Adrenal gland (tissue), 5 donors: ENCODE data around the gene AUTS2.

Source experiments
- POLR2A ChIP-seq, 2 donors: fragments of 450-650 bp; IDR thresholded peaks; one replicate each; pipeline ENCODE4 v1.6.1; 2017; ENCODE audit warnings: antibody characterized with exemption in 2 of 2, mild to moderate bottlenecking in 2 of 2, moderate library complexity in 1 of 2
- TF ChIP-seq, protein P1 (sequence below), 6 experiments: fragments of 450-650 bp in 4 of 6; fragments of 200-600 bp in 2 of 6; sonication (generic) in 1 of 6; IDR thresholded peaks; 1 replicate in 5 of 6; 2 replicates in 1 of 6; pipeline versions ENCODE4 v1.5.1 to v1.8.0; 2016 to 2021; ENCODE audit warnings: antibody characterized with exemption in 6 of 6, mild to moderate bottlenecking in 2 of 6, moderate library complexity in 1 of 6
- donor health status: DM: no; HTN: no; CAD: no.

DNA sequence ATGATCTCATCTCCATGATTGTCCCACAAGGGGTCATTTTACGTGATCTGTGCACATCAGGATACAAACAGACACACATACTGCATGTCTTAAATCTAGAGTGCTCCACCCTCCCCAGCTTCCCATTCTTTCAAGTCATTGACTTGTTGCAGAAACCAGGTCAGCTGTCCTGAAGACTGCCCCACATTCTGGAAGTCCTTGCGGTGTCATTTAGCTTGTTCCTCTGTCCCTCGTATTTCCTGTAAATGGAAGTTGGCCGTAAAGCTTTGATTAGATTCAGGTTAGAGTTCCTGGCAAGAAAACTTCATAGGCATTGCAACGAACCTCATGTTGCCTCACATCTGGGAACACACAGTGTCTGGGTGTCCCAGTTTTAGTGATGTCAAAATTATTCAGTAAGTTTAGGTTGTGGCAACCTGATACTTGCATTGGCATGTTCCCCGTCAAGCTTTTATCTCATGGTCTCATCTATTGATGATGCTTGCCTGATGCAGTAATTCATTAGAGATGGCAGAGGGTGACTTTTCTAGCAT lies 1116.3 kb downstream of the AUTS2 start:
- TF ChIP-seq, protein P1, sequence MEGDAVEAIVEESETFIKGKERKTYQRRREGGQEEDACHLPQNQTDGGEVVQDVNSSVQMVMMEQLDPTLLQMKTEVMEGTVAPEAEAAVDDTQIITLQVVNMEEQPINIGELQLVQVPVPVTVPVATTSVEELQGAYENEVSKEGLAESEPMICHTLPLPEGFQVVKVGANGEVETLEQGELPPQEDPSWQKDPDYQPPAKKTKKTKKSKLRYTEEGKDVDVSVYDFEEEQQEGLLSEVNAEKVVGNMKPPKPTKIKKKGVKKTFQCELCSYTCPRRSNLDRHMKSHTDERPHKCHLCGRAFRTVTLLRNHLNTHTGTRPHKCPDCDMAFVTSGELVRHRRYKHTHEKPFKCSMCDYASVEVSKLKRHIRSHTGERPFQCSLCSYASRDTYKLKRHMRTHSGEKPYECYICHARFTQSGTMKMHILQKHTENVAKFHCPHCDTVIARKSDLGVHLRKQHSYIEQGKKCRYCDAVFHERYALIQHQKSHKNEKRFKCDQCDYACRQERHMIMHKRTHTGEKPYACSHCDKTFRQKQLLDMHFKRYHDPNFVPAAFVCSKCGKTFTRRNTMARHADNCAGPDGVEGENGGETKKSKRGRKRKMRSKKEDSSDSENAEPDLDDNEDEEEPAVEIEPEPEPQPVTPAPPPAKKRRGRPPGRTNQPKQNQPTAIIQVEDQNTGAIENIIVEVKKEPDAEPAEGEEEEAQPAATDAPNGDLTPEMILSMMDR (IDR thresholded peaks at IDR 0.05) = no peak
- TF ChIP-seq POLR2A (IDR thresholded peaks at IDR 0.05) = no peak
